Measurements from ENCODE around the gene DNAH2. TPM values are rescaled to one million over a fixed set of nuclear protein-coding genes. Genes with fewer than 3 reads are reported as not detected.

The DNAH2 gene
- total RNA-seq: under 1 TPM; 0.19 to 0.95 (median 0.65) TPM

- no peak for DNase-seq (ENCODE audit: low spot score)
- ATAC-seq (ENCODE audit: low FRiP score): peak; percentile 91
- no peak for TF ChIP-seq CTCF (IDR thresholded peaks at IDR 0.05)
Measured at GRCh38 chr17:7716901-7717755, at the start of gene DNAH2. DNAH2 (plus strand) TSS chr17:7717744; CDS start chr17:7719735, 1,991 bp downstream.

GRCh38 chr17:7668482-7668881 lies 49.1 kb upstream of the DNAH2 start:
- DNase-seq (ENCODE audit: low spot score) (no peak), ATAC-seq (ENCODE audit: low FRiP score) (no peak)
- TF ChIP-seq CTCF (IDR thresholded peaks at IDR 0.05): no peak

GRCh38 chr17:7673239-7673638 lies 44.3 kb upstream of the DNAH2 start:
- no peak for TF ChIP-seq CTCF (IDR thresholded peaks at IDR 0.05)
- ATAC-seq (ENCODE audit: low FRiP score): no peak
- DNase-seq (ENCODE audit: low spot score): no peak

- DNase-seq (ENCODE audit: low spot score) (no peak), ATAC-seq (ENCODE audit: low FRiP score) (no peak)
- no peak for TF ChIP-seq CTCF (IDR thresholded peaks at IDR 0.05)
Measured at GRCh38 chr17:7674934-7675333, 42.6 kb upstream of the DNAH2 start.

- ATAC-seq (ENCODE audit: low FRiP score): no peak
- DNase-seq (ENCODE audit: low spot score): no peak
- no peak for TF ChIP-seq CTCF (IDR thresholded peaks at IDR 0.05)
Measured at GRCh38 chr17:7676533-7676932, 41.0 kb upstream of the DNAH2 start.

- no peak for TF ChIP-seq CTCF (IDR thresholded peaks at IDR 0.05)
- DNase-seq (ENCODE audit: low spot score) (no peak), ATAC-seq (ENCODE audit: low FRiP score) (no peak)
Measured at GRCh38 chr17:7677388-7678067, 40.0 kb upstream of the DNAH2 start.
